Measurements from ENCODE around the gene SLC41A3. TPM values are rescaled to one million over a fixed set of nuclear protein-coding genes. Genes with fewer than 3 reads are reported as not detected.

Gene SLC41A3
- polyA plus RNA-seq, 3 donors = 2.8 to 18.2 (median 13.6) TPM

GRCh38 chr3:126021702-126022101 lies 62.2 kb downstream of the SLC41A3 start:
- no peak for TF ChIP-seq CTCF (IDR thresholded peaks at IDR 0.05)
- intact Hi-C loops (cut with micrococcal nuclease) = no loop called here
- Histone ChIP-seq H3K9me3 (replicated peaks in 1 of 2; ENCODE audit: control insufficient read depth in 1 of 2, insufficient read depth in 1 of 2, low read length in 2 of 2) (no peaks in the 10 kb centered on the region), H3K4me3 (replicated peaks in 1 of 3; ENCODE audit: low read depth in 2 of 3, low read length in 3 of 3) (no peak overlapping the region), H3K9ac (ENCODE audit: insufficient read depth, low read length, poor library complexity, severe bottlenecking) (no peak overlapping the region), H3K79me2 (ENCODE audit: insufficient read depth, low read length) (no peaks in the 10 kb centered on the region), H3K4me1 (ENCODE audit: control insufficient read depth in 1 of 2, insufficient read depth in 2 of 2, low read length in 2 of 2) (no peaks in the 10 kb centered on the region), H2AFZ (ENCODE audit: insufficient read depth, low read depth, low read length, poor library complexity, severe bottlenecking) (no peak overlapping the region), H4K20me1 (ENCODE audit: insufficient read depth, low read length) (no peaks in the 10 kb centered on the region), H3K4me2 (replicated peaks; ENCODE audit: extremely low read depth, low read length, poor library complexity, severe bottlenecking) (no peak overlapping the region), H3K27ac (ENCODE audit: low read depth in 1 of 2, low read length in 2 of 2) (no peak overlapping the region), H3K36me3 (replicated peaks in 1 of 2; ENCODE audit: control insufficient read depth in 1 of 2, insufficient read depth in 2 of 2, low read length in 2 of 2) (peaks cover 2 to 10% of the 10 kb centered on the region in 2 donors), H3K27me3 (ENCODE audit: control insufficient read depth in 2 of 2, insufficient read depth in 2 of 2, low read length in 2 of 2) (no peaks in the 10 kb centered on the region)
- H3K4me1 Mint-ChIP-seq = peaks cover 2% of the 10 kb centered on the region
- peaks cover 0 to 1% (median 0%) of the 10 kb centered on the region in 3 donors for H3K27me3 Mint-ChIP-seq (ENCODE audit: low read depth in 3 of 3)
- no peak overlapping the region for H3K4me3 Mint-ChIP-seq
- no peak for DNase-seq
- H3K9me3 Mint-ChIP-seq = peaks cover 0 to 10% (median 0%) of the 10 kb centered on the region in 7 donors
- 100% methylated on average over 1 of the region's 1 CpG for WGBS (ENCODE audit: insufficient coverage)
- H3K36me3 Mint-ChIP-seq = peaks cover 29 to 37% of the 10 kb centered on the region in 2 donors
- no peak overlapping the region for H3K27ac Mint-ChIP-seq

GRCh38 chr3:126021224-126021623 lies 62.7 kb downstream of the SLC41A3 start:
- no peak overlapping the region for H3K9ac ChIP-seq (ENCODE audit: insufficient read depth, low read length, poor library complexity, severe bottlenecking)
- no peaks in the 10 kb centered on the region for H4K20me1 ChIP-seq (ENCODE audit: insufficient read depth, low read length)
- H3K36me3 Mint-ChIP-seq = peaks cover 29 to 42% of the 10 kb centered on the region in 2 donors
- no peak overlapping the region for H3K4me2 ChIP-seq (replicated peaks; ENCODE audit: extremely low read depth, low read length, poor library complexity, severe bottlenecking)
- no peaks in the 10 kb centered on the region for H3K79me2 ChIP-seq (ENCODE audit: insufficient read depth, low read length)
- H2AFZ ChIP-seq (ENCODE audit: insufficient read depth, low read depth, low read length, poor library complexity, severe bottlenecking) = no peak overlapping the region
- H3K27me3 ChIP-seq (ENCODE audit: control insufficient read depth in 2 of 2, insufficient read depth in 2 of 2, low read length in 2 of 2) = no peaks in the 10 kb centered on the region
- H3K27ac ChIP-seq (ENCODE audit: low read depth in 1 of 2, low read length in 2 of 2) = no peak overlapping the region
- no peak overlapping the region for H3K4me3 Mint-ChIP-seq
- peaks cover 0 to 8% (median 0%) of the 10 kb centered on the region in 7 donors for H3K9me3 Mint-ChIP-seq
- H3K27me3 Mint-ChIP-seq (ENCODE audit: low read depth in 3 of 3) = peaks cover 0 to 1% (median 0%) of the 10 kb centered on the region in 3 donors
- DNase-seq = no peak
- WGBS (ENCODE audit: insufficient coverage) = 100% methylated on average over 4 of the region's 5 CpGs
- H3K36me3 ChIP-seq (replicated peaks in 1 of 2; ENCODE audit: control insufficient read depth in 1 of 2, insufficient read depth in 2 of 2, low read length in 2 of 2) = peaks cover 2 to 10% of the 10 kb centered on the region in 2 donors
- H3K4me1 ChIP-seq (ENCODE audit: control insufficient read depth in 1 of 2, insufficient read depth in 2 of 2, low read length in 2 of 2) = no peaks in the 10 kb centered on the region
- intact Hi-C loops (cut with micrococcal nuclease) = no loop called here
- no peak for TF ChIP-seq CTCF (IDR thresholded peaks at IDR 0.05)
- no peak overlapping the region for H3K4me3 ChIP-seq (replicated peaks in 1 of 3; ENCODE audit: low read depth in 2 of 3, low read length in 3 of 3)
- H3K27ac Mint-ChIP-seq = no peak overlapping the region
- no peaks in the 10 kb centered on the region for H3K4me1 Mint-ChIP-seq
- H3K9me3 ChIP-seq (replicated peaks in 1 of 2; ENCODE audit: control insufficient read depth in 1 of 2, insufficient read depth in 1 of 2, low read length in 2 of 2) = no peaks in the 10 kb centered on the region
